GM21786 (cell line): ENCODE measurements around the gene PSTPIP2.
"Not testable (repeated sequence)": the region's sequence is repeated elsewhere in the genome, so short reads cannot be mapped to it uniquely, and the experiment has no call there.

Experiments used
- ATAC-seq: cut with Tn5 transposase; IDR thresholded peaks from one replicate; pipeline ENCODE4 v1.9.1; 2021; ENCODE audit not compliant: unreplicated experiment

Gene PSTPIP2

GRCh38 chr18:45991788-45992187 lies 80.3 kb downstream of the PSTPIP2 start:
- ATAC-seq, result no peak

DNA sequence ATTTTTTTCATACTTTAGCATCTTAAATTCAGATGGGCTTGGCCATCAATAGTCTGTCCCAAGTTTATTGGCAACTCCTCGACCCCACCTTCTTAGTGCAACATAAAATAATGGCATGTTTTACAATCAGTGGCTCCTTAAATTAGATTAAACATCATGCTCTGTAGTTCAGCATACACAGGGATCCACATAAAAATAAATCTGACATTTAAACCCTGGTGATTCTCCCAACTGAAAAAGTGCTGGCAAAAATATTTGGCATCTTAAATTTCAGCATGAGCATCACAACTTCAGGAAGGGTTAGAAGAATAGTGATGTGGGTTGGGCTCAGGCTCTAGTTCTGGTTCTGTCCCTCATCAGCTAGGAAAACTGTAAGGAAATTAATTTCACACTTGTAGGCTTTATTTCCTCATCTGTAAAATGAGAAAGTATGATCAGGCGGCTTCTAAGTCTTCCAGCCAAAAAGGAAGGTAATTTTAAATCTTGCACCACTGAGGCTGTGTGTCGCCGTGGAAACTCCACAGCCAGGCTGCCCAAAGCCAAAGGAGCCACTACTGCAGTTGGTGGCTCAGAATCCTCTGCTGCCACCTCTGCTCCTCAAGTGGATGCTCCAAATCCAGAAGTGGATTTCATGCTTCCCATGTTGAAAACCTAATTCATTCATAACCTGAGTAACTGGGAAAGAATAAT lies 87.4 kb downstream of the PSTPIP2 start:
- ATAC-seq, result no peak

DNA sequence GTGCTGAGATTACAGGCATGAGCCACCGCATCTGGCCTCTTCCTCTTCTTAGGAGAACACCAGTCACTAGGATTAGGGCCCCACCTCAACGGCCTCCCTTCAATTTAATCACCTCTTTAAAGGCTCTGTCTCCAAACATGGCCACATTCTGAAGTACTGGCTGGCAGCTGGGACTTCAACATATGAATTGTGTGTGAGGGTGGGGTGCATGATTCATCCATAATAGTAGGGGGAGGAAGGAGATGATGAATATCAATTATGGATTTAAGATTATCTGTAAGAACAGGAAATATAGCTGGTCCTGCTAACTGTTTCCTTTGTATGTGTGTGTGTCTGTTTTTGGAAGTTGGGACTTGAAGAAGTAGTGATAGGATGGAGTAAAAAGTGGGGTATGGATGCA lies 90.2 kb downstream of the PSTPIP2 start:
- no peak for ATAC-seq

DNA sequence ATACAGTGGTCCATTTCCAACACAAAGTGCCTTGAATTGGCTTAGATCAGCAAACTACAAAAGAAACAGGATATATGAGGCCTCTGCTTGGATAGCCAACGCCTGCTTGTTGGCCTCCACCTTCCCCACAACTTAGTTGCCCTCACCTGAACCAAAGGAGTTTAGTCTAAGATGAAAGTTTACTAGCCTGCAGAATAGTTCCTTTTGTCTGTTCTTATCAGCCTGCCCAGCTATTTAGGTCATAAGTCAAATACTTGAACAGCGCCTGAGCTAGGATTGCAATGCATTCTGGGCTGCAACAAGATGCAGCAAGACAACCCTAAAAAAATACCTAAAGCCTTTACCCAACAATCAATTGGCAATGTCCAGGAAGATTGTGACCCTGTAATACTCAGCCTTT lies 91.8 kb downstream of the PSTPIP2 start:
- no peak for ATAC-seq

DNA sequence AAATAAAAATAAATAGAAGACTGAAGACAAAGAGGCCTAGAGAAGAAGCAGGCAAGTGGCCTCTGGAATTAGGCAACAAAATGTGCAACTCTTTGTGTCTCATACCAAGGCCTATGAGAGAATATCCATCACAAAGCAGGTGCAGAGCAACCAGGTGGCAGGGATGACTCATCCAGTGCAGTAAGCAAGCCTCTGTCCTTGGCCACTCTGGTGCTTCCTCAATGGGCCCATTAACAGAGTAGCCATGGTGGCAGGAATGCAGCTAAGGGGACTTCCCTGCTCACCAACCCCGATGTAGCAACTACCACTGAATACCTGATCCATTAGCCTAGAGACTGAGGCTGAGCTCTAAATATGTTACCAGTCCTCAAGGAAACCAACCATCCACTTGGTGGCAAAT lies 94.0 kb downstream of the PSTPIP2 start:
- ATAC-seq, result no peak

DNA sequence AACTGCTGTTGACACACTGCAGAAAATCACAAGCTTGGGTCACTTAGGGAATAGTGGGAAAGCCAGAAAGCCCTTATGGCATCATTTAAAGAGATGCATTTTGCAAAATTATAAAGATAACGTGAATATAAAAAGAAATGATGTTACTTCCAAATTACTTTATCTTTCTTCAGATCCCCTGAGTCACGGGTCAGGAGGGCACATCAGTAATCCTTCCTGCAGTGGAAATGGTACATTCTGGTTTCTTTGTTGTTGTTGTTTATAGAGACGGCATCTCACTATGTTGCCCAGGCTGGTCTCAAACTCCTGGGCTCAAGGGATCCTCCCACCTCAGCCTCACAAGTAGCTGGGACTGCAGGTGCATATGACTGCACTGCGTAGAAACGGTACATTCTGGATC lies 95.1 kb downstream of the PSTPIP2 start:
- ATAC-seq, result no peak

GRCh38 chr18:45976566-45976965 lies 95.5 kb downstream of the PSTPIP2 start:
- no peak for ATAC-seq

DNA sequence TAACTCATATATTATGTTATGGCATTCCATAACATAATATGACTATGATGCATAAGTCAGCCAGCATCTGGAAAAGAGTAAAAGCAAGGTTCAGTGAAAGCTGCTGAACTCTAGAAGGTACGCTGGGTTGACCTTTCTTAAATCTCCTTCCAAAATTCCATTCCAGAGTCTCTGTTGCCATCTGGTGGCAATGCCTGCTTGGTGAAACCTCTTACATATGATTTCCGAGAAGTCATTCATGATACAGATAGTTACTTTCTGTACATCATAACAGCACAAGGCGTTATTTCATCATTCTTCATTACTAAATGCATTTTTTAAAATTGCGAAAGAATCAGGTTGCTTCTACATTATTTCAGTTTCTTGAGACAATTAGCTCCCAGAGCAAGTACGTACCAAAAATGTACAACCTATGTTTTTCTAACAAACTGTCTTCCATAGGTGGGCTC lies 97.9 kb downstream of the PSTPIP2 start:
- ATAC-seq, result no peak

GRCh38 chr18:45967007-45967706 lies 104.9 kb downstream of the PSTPIP2 start, which contains the start of gene EPG5:
Gene EPG5 (minus strand): TSS chr18:45967329. CDS start chr18:45967239, 90 bp downstream.
- ATAC-seq, result peak; percentile 91

DNA sequence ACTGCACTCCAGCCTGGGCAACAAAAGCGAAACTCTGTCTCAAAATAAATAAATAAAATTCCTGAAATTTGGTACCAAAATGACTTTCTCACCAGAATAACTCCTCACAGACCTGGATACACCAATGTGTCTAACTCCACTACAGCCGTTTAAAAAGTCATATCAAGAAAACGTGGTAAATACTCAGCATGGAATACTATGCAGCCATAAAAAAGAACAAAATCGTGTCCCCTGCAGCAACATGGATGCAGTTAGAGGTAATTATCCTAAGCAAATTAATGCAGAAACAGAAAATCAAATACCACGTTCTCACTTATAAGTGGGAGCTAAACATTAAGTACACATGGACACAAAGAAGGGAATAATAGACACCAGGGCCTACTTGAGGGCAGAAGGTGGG lies 107.1 kb downstream of the PSTPIP2 start:
- ATAC-seq, result not testable (repeated sequence)

DNA sequence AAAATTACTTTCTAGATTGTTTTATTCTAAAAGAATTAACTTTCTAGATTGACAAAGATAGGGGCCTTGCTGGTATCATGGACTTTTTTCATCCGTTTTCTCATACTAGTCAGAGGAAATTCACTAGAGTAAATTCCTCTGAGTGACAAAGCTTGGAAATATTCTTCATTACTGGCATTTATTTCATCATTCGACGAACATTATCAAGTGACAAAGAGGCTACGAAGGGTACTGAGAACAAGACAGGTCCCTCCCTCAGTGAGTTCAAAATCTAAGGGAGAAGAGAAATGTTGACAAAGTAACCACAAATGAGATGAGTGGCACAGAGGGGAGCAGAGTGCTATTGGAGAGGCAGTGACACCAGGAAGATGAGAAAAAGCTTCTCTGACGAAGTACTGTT lies 109.2 kb downstream of the PSTPIP2 start:
- no peak for ATAC-seq

GRCh38 chr18:45962461-45962860 lies 109.6 kb downstream of the PSTPIP2 start:
- ATAC-seq, result no peak

GRCh38 chr18:45959484-45959883 lies 112.6 kb downstream of the PSTPIP2 start:
- ATAC-seq, result not testable (repeated sequence)

- ATAC-seq, result no peak
Observed at GRCh38 chr18:45958730-45959129, 113.3 kb downstream of the PSTPIP2 start.

DNA sequence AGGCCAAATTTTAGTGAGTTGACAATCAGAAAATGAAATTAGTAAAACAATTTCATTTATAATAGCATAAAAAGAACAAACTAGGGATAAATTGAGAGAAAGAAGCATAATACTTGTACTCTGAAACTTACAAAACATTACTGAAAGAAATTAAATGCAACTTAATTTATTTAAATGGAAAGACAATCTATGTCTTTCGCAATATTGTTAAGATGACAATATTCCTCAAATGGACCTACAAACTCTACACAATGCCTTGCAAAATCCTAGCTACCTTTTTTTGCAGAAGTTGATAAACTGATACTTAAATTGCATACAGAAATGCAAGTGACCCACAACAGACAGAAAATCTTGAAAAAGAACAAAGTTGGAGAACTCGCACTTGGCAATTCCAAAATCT lies 114.0 kb downstream of the PSTPIP2 start:
- no peak for ATAC-seq

DNA sequence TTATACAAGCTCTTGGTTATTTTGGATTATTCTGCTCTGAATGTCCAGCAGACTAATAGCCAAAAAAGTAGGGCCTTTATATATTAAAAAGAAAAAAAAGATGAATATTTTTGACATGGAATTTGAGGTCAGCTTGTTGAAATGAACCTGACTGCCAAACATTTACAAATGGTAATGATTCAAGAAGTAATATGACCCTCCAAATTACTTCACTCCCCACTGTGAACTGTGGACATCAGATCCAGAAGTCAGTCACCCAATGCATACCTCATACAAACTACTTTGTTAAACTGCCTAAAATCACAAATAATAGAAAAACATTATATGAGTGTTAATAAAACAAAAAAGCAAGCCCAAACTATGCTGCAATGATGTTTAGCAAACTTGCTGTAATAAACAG lies 115.0 kb downstream of the PSTPIP2 start:
- ATAC-seq, result no peak

- no peak for ATAC-seq
Observed at GRCh38 chr18:45954070-45954934, 117.8 kb downstream of the PSTPIP2 start.

DNA sequence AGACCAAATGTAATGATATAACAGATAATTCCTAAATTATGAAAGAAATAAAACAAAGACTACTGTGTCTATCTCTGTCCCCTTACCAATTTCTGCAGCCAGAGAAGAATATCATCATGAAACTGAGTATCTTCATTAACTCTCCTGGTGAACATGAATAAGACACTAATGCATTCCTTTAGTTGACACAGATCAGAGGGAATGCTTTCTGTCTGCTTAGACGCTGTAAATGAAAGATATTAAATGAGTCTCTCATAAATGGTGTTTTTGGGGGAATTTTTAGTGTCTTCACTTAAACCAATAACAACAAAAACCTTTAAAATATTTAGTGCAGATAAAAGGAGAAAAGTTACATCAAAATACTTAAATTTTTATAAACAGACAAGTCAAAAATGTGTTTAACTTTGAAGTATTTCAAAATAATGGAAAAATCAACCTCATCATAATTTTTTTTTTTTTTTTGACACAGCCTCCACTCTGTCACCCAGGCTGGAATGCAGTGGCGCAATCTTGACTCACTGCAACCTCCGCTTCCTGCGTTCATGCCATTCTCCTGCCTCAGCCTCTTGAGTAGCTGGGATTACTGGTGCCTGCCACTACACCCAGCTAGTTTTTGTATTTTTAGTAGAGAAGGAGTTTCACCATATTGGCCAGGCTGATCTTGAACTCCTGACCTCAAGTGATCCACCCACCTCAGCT lies 120.9 kb downstream of the PSTPIP2 start:
- no peak for ATAC-seq

DNA sequence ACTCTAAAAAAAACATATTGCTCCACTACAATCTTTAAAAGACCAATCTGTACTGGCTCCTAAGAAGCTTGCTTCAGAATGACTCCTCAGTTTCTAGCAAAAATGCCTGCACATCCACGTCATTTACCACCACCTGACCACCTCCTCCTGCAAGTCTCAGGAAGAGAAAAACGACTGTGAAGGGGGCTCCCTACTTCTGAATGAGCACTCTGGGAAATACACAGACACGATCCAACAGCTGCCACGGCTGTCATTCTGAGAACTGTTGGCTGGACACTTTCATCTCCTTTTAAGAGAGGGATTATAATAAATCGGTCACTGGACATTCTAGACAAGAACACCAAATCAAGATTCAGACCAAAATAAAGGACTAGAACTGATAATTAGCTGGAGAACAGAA lies 126.4 kb downstream of the PSTPIP2 start:
- ATAC-seq, result no peak

- ATAC-seq, result no peak
Observed at GRCh38 chr18:45940724-45941123, 131.3 kb downstream of the PSTPIP2 start.

DNA sequence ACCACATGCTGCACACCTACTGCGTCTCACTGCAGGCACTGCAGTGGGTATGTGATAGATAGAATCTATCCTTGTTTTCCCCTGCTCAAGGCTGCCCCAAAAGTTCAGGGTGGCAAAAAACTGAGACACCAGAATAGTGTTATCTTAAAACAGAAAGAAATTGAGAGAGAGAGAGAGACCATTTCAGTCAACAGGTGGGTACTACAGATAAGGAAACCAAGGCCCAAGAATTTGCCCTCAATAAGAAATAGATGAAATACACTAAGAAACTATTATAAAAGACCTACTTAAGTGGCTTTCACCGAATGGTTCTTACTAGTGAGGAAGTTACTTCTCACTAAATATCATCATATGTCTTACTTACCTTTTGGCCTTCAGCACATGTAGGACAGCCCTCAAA lies 132.8 kb downstream of the PSTPIP2 start:
- no peak for ATAC-seq
